Ovary (tissue), 3 donors: ENCODE results near the gene PET100.

ENCODE experiments used
- CTCF ChIP-seq, 3 donors: fragments of 450-650 bp in 2 of 3; fragments of 200-600 bp in 1 of 3; IDR thresholded peaks; one replicate each; pipeline versions ENCODE4 v1.5.1 to v1.8.0; 2016 to 2022; ENCODE audit warnings: antibody characterized with exemption in 3 of 3, mild to moderate bottlenecking in 1 of 3
- EP300 ChIP-seq: sonication (generic); formaldehyde crosslinking; IDR thresholded peaks from one replicate; pipeline ENCODE4 v1.6.1; 2017; ENCODE audit warnings: antibody characterized with exemption
- POLR2A ChIP-seq: fragments of 450-650 bp; IDR thresholded peaks from one replicate; pipeline ENCODE4 v1.6.1; 2017; ENCODE audit warnings: antibody characterized with exemption, mild to moderate bottlenecking, moderate library complexity
- donor health status: DM: no; HTN: no; CAD: no.

DNA sequence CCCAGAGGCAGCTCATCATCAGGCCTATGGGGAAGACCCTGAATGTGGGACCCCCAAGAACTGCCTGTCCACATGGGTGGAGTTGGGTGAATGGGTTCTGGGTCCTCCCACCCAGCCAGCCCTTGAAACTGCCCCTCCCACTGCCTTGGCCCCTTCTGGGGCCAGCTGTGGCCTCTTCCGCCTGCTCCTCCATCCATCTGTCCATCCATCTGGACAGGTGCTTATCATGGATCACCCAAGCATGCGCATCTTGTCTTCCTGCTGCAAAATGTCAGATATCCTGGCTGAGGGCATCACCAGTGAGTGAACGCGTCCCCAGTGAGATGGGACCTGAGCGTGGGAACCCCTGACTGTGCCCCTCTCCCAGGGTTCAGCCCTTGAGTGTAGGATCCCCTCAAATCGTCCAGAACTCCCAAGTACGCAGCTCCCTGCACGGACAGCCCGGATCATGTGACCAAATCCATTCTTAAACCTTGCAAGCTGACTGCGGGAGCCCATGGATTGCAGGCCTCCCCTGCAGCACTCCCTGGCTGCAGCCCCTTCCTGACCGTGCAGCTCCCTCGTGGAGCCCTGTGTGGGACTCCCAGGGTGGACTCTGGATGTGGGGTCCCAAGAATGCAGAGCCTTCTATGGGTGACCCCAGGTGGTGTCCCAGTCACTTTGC is 9.3 kb downstream of the PET100 start:
- TF ChIP-seq CTCF (IDR thresholded peaks at IDR 0.05), result no peak
- TF ChIP-seq POLR2A, result no peak
- no peak for TF ChIP-seq EP300
